SU-DHL-6 (cell line): ENCODE data around the gene CD207.

ENCODE experiments used
- H2AFZ ChIP-seq: fragments of 200-600 bp; sonication (generic); 2 replicates; pipeline ENCODE4 v1.6.1; 2014; ENCODE audit warnings: low read depth, mild to moderate bottlenecking, moderate library complexity, mixed read lengths, antibody characterized with exemption, low read length; ENCODE audit not compliant: severe bottlenecking
- H3F3A ChIP-seq: fragments of 200-600 bp; shearing (Covaris generic); 2 replicates; pipeline ENCODE4 v1.6.0; 2016; ENCODE audit warnings: antibody characterized with exemption, mild to moderate bottlenecking; ENCODE audit not compliant: insufficient read depth
- H3K27ac ChIP-seq: fragments of 200-600 bp; sonication (generic); 2 replicates; pipeline ENCODE4 v1.5.1; 2016; ENCODE audit warnings: low read depth, mild to moderate bottlenecking, low read length, moderate library complexity, mixed read lengths
- H3K27me3 ChIP-seq: fragments of 200-600 bp; sonication (generic), shearing (Covaris generic); 2 replicates; pipeline ENCODE4 v1.6.0; 2014; ENCODE audit warnings: mild to moderate bottlenecking, low read length
- H3K36me3 ChIP-seq: fragments of 200-600 bp; sonication (generic); 2 replicates; pipeline ENCODE4 v1.6.1; 2014; ENCODE audit warnings: mild to moderate bottlenecking, low read length, mixed read lengths
- H3K4me2 ChIP-seq: fragments of 300-600, 200-600 bp; shearing (Covaris generic), sonication (generic); 2 replicates; pipeline ENCODE4 v1.6.0; 2014; ENCODE audit warnings: low read length, low read depth, mild to moderate bottlenecking; ENCODE audit not compliant: poor library complexity, severe bottlenecking
- H3K4me3 ChIP-seq: fragments of 200-600 bp; sonication (generic); 2 replicates; pipeline ENCODE4 v1.5.1; 2014; ENCODE audit warnings: antibody characterized with exemption, low read length, mild to moderate bottlenecking, mixed read lengths; ENCODE audit not compliant: insufficient read depth, poor library complexity, severe bottlenecking
- H3K79me2 ChIP-seq: fragments of 200-600 bp; sonication (generic); 2 replicates; pipeline ENCODE4 v1.6.1; 2014; ENCODE audit warnings: mild to moderate bottlenecking, low read length, moderate library complexity; ENCODE audit not compliant: insufficient read depth
- H3K9ac ChIP-seq: fragments of 200-600 bp; sonication (generic); 2 replicates; pipeline ENCODE4 v1.7.0; 2014; ENCODE audit warnings: mild to moderate bottlenecking, low read length
- H3K9me2 ChIP-seq: fragments of 200-600 bp; sonication (generic); replicated peaks from 2 replicates; pipeline ENCODE4 v1.6.1; 2014; ENCODE audit warnings: low read length; ENCODE audit not compliant: insufficient read depth
- H3K9me3 ChIP-seq: fragments of 200-600 bp; sonication (generic); 2 replicates; pipeline ENCODE4 v1.6.1; 2014; ENCODE audit warnings: low read length, mixed read lengths; ENCODE audit not compliant: insufficient read depth
- H4K20me1 ChIP-seq: fragments of 200-600 bp; sonication (generic); 2 replicates; pipeline ENCODE4 v1.6.1; 2014; ENCODE audit warnings: low read depth, mild to moderate bottlenecking, antibody characterized with exemption, low read length, moderate library complexity, mixed read lengths
- EZH2phosphoT487 ChIP-seq: fragments of 200-600 bp; sonication (generic), shearing (Covaris generic); conservative IDR thresholded peaks from 2 replicates; pipeline ENCODE4 v1.6.1; 2018; ENCODE audit warnings: mild to moderate bottlenecking, antibody characterized with exemption, low read length, moderate library complexity, mixed read lengths
- TF ChIP-seq, protein P1 (sequence below): fragments of 200-600 bp; sonication (generic); IDR thresholded peaks from one replicate; pipeline ENCODE4 v1.5.1; 2017; ENCODE audit warnings: antibody characterized with exemption, mild to moderate bottlenecking, low read length, moderate library complexity; ENCODE audit not compliant: insufficient read depth, poor library complexity, severe bottlenecking

Gene CD207

DNA sequence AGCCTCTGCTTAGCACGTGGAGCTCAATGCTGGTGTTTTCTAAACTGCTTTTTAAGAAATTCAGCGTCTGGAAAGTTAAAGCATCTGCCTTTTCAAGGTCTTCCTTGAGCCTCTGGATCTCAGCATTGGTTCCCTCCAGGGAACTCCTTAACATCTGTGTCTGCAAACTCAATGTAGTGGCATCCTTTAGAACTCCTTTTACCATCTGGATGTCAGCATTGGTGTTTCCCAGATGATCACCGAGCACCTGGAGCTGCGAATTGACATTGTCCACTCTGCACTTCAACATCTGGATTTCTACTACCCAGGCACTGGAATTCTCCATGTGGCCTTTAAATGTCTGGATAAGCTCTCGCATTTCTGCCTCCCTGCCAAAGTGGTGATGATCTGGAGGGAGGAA is 18.9 kb downstream of the CD207 start:
- Histone ChIP-seq H4K20me1 (no peaks in the 10 kb centered on the region), H3K9ac (no peak overlapping the region), H3F3A (no peaks in the 10 kb centered on the region), H3K36me3 (no peaks in the 10 kb centered on the region), H3K4me3 (no peak overlapping the region), H3K9me3 (no peaks in the 10 kb centered on the region), H2AFZ (no peak overlapping the region), H3K27me3 (no peaks in the 10 kb centered on the region), H3K9me2 (no peaks in the 10 kb centered on the region), H3K27ac (no peak overlapping the region), H3K4me2 (no peak overlapping the region), H3K79me2 (no peaks in the 10 kb centered on the region)
- TF ChIP-seq EZH2phosphoT487: no peak
- TF ChIP-seq, protein P1, sequence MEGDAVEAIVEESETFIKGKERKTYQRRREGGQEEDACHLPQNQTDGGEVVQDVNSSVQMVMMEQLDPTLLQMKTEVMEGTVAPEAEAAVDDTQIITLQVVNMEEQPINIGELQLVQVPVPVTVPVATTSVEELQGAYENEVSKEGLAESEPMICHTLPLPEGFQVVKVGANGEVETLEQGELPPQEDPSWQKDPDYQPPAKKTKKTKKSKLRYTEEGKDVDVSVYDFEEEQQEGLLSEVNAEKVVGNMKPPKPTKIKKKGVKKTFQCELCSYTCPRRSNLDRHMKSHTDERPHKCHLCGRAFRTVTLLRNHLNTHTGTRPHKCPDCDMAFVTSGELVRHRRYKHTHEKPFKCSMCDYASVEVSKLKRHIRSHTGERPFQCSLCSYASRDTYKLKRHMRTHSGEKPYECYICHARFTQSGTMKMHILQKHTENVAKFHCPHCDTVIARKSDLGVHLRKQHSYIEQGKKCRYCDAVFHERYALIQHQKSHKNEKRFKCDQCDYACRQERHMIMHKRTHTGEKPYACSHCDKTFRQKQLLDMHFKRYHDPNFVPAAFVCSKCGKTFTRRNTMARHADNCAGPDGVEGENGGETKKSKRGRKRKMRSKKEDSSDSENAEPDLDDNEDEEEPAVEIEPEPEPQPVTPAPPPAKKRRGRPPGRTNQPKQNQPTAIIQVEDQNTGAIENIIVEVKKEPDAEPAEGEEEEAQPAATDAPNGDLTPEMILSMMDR: no peak

DNA sequence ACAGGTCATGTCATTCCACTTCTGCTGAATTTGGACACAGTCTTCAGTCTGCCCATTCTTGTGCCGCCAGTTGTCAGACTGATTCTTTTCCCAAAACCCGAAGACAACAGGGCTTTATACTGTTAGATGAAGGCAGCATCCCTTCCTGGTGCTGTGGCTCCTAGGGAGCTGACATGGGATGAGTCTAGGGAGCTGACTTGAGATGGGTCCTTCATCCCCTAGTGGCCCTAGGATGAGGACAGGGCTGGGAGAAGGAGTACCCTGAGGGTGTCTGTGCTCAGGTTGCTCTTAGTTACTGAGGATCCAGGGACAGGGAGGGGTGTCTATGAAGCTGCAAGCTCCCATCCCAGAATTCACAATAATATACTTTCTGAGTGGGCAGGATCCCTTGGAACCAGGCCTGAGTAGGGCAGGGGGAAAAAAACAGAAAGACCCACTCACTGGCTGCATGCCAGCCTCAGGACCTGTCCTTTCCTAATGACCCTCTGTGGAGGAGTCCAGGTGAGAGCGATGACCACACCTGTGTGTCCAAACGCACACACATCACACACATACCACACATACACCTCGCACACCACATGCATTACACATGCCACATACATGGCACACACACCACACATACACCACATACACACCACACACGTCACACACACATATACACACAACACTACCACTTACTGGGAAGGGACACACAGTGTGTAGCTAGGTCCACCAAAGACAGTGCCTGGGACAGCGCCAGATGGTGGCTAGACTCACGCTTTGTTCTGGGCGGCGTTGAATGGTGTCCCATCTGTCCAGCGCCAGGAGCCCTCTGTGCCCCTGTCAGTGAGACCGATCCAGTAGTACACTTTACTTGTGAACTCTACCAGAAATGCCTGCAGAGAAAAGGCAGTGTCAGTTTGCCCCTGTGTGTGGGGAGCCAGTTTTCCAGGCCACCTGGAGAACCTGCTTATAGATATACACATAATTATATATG is 26.3 kb downstream of the CD207 start:
- Histone ChIP-seq H3F3A (no peaks in the 10 kb centered on the region), H3K79me2 (no peaks in the 10 kb centered on the region), H3K9me3 (no peaks in the 10 kb centered on the region), H3K4me3 (no peak overlapping the region), H3K9ac (no peak overlapping the region), H3K27ac (no peak overlapping the region), H3K9me2 (no peaks in the 10 kb centered on the region), H4K20me1 (no peaks in the 10 kb centered on the region), H3K4me2 (no peak overlapping the region), H3K36me3 (no peaks in the 10 kb centered on the region), H3K27me3 (no peaks in the 10 kb centered on the region), H2AFZ (no peak overlapping the region)
- TF ChIP-seq, protein P1: no peak
- TF ChIP-seq EZH2phosphoT487: no peak

DNA sequence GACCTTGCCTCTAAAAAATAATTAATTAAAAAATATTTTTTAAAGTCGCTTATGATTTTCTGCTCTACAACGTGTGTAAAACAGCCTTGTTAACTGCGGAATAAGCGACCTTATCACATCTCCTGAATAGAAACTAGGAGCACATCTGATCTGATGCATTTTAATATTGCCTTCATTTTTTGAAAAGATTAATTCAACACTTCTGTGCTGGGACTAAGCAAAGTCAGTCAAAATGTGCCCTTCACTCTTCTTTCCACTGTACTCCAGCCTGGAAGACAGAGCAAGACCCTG is 27.8 kb downstream of the CD207 start:
- Histone ChIP-seq H3K79me2 (no peaks in the 10 kb centered on the region), H3K9me2 (no peaks in the 10 kb centered on the region), H3F3A (no peaks in the 10 kb centered on the region), H3K9ac (no peak overlapping the region), H3K4me3 (no peak overlapping the region), H3K27me3 (no peaks in the 10 kb centered on the region), H3K9me3 (no peaks in the 10 kb centered on the region), H2AFZ (no peak overlapping the region), H4K20me1 (no peaks in the 10 kb centered on the region), H3K36me3 (no peaks in the 10 kb centered on the region), H3K27ac (no peak overlapping the region), H3K4me2 (no peak overlapping the region)
- TF ChIP-seq, protein P1: no peak
- no peak for TF ChIP-seq EZH2phosphoT487
